AG04449 (cell line): ENCODE data around the gene UBAP2.

ENCODE experiments used
- CTCF ChIA-PET: fragments of 350-600 bp; formaldehyde crosslinking; extraction: SDS; loops from one replicate; lab custom pipeline; 2021; ENCODE audit warnings: antibody characterized with exemption; lab: Yijun Ruan, JAX
- POLR2A ChIA-PET: fragments of 400-600, 350-600 bp; formaldehyde crosslinking; extraction: SDS; loops from one replicate; lab custom pipeline; 2020; ENCODE audit warnings: antibody characterized with exemption, inconsistent platforms; lab: Yijun Ruan, JAX
- DNase-seq: peaks from one replicate; pipeline ENCODE4 v3.0.0-alpha.2; 2010; ENCODE audit warnings: low read depth, low spot score
- H3K4me3 ChIP-seq: 2 replicates; pipeline ENCODE4 v1.5.1; 2011; ENCODE audit warnings: low read depth, mild to moderate bottlenecking, control low read depth, low read length
- CTCF ChIP-seq: IDR thresholded peaks from one replicate; pipeline ENCODE4 v1.5.1; 2011; ENCODE audit warnings: mild to moderate bottlenecking, moderate library complexity, low read length, control low read depth, inconsistent platforms; ENCODE audit not compliant: insufficient read depth; ENCODE audit errors: missing control alignments

Gene UBAP2

DNA sequence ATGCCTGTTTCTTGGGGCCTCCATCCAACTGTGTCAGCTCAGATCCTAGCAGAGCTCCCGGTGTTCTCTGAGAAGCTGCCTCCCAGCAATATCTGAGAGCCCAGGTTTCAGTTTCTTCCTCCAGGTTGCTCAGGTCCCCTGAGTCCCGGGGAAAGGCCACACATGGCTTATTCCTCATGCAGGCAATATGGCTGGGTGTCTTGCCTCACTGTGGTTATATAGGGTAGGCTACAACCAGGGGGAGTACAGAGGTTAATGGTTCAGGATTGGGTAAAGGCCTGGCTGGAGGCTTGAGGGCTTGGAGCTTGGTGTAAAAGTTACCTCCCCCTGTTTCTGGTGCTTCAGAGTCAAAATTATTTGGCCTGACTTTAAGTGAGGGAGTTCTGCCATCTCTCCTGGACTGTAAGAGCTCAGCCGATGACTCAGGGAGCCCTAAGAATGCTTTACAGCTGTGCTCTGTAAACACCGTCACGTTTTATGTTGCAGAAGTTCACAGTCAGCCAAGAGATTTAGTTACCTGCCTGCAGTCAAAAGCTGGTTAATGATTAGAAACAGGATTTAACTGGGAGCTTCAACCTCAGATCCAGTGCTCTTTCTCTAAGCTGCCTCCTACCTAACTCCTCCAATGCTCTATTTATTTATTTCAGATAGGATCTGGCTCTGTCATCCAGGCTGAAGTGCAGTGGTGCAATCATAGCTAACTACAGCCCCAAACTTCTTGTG, 24.3 kb upstream of the UBAP2 start:
- no peak overlapping the region for H3K4me3 ChIP-seq
- POLR2A ChIA-PET, result interaction anchor here (0.6 to 0.9 kb wide), 4 partner anchors 16 to 126 kb away, joined by 3 to 4 read pairs (median 4); partner anchors contain the start of gene UBAP2
- DNase-seq, result peak; percentile 44
- no peak for TF ChIP-seq CTCF
- CTCF ChIA-PET, result interaction anchor here (0.7 to 4.2 kb wide), 51 partner anchors 8 to 449 kb away, joined by 3 to 62 read pairs (median 5); partner anchors contain the start of gene UBAP2

DNA sequence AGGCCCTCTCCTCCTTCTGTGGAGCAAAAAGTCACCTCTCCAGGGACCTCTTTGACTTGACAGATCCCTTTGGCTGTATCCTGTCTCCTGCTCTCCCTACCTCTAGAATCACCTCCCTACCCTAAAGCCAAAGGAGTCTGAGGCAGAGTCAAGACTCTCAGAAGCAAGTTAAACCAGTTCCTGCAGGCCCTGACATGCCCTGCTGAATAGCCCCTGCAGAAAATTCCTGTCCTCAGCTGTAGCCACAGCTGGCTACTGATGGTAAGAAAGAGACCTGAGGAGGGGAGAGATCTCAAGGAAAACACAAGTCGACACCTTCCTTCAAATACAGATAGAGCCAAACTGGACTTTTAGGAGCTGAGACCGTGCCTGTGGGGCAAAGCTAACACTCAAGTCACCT, 23.7 kb upstream of the UBAP2 start:
- ChIA-PET CTCF (interaction anchor here (0.7 to 4.2 kb wide), 21 partner anchors 7 to 448 kb away, joined by 3 to 62 read pairs (median 11); partner anchors contain the start of gene UBAP2), POLR2A (no interaction called here)

DNA sequence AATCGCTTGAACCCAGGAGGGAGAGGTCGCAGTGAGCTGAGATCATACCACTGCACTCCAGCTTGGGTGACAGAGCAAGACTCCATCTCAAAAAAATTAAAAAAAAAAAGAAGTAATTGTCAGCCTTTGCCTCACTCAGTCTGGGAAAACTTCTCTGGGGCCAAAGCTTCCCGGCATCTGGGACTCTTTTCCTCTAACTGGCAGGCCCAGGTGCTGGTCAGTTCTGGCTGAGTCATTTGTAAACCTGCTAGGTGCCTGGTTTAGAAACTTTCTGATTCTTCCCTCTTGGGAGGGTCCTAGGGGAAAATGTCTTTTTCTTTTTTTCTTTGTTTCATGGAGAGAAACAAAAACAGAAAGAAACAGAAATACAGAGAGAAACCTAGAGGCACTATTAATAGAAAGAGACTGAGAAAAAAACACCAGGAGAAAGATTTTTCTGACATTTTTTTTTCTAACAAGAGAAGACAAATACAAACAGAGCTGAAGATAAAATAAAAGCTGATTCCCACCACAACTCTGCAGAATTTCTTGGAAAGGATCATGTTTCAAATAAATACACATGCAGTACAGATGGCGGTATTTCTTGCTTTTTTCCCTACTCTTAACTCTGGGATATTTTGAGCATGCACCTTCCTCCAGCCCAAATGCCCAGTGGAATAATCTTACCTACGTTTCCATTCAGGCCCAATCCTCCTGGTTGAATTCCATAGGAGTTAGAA, 22.1 kb upstream of the UBAP2 start:
- CTCF ChIA-PET, result interaction anchor here (0.6 to 2.2 kb wide), 4 partner anchors 13 to 346 kb away, joined by 3 to 8 read pairs (median 3); no protein-coding TSS in a partner anchor
- POLR2A ChIA-PET, result no interaction called here

More for the DNA sequence above, 23.7 kb upstream of the UBAP2 start:
- TF ChIP-seq CTCF, result no peak
- DNase-seq, result no peak
- no peak overlapping the region for H3K4me3 ChIP-seq

GRCh38 chr9:34069831-34070230, 21.1 kb upstream of the UBAP2 start:
- H3K4me3 ChIP-seq, result no peak overlapping the region
- CTCF ChIA-PET, result interaction anchor here (0.8 to 2.2 kb wide), 4 partner anchors 14 to 256 kb away, joined by 3 to 8 read pairs (median 3); no protein-coding TSS in a partner anchor
- POLR2A ChIA-PET, result no interaction called here
- DNase-seq, result no peak
- no peak for TF ChIP-seq CTCF

More for the DNA sequence above, 22.1 kb upstream of the UBAP2 start:
- H3K4me3 ChIP-seq, result no peak overlapping the region
- no peak for TF ChIP-seq CTCF
- DNase-seq, result no peak

DNA sequence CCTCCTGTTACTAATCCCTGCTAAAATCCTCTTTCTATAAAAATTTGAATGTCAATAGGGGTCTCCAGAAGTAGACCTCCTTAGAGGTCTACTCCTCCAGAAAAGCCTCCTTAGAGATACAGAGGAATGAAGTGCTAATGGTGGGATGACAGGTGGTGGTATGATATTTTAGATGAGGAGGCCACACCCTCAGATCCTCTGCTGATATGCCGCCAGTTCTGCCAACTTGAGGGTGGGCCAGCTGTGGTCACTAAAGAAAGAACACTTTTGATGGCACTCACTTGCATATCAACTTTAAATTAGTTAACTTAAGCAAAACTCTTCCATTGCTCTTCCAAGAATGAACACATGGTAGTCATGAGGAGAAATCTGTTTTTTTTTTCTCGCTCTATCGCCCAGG, 16.9 kb upstream of the UBAP2 start:
- no peak for TF ChIP-seq CTCF
- no peak overlapping the region for H3K4me3 ChIP-seq
- DNase-seq, result no peak
- ChIA-PET CTCF (interaction anchor here (2.2 kb wide), 1 partner anchor 8 kb away, joined by 15 read pairs; no protein-coding TSS in a partner anchor), POLR2A (no interaction called here)

- TF ChIP-seq CTCF, result no peak
- POLR2A ChIA-PET, result no interaction called here
- CTCF ChIA-PET, result interaction anchor here (0.6 to 1.0 kb wide), 3 partner anchors 14 to 54 kb away, joined by 3 read pairs; no protein-coding TSS in a partner anchor
- no peak for DNase-seq
- no peak overlapping the region for H3K4me3 ChIP-seq
These were observed 11.3 kb upstream of the UBAP2 start for GRCh38 chr9:34059954-34060353.
